T-helper 1 cell treated with Interleukin-12 subunit alpha and Interleukin-12 subunit beta and Interleukin-4 antibody, amounts not matched to agents 30 ng/mL and 1 ng/mL, for 36 hours (primary cell): ENCODE data around the gene IQGAP3. TPM values are rescaled to one million over a fixed set of nuclear protein-coding genes. Genes with fewer than 3 reads are reported as not detected.

Source experiments
- intact Hi-C: fragments of 100-400 bp; cut with micrococcal nuclease; formaldehyde crosslinking; loops from one replicate; pipeline ENCODE4 v1.15.1; 2024
- total RNA-seq: library from RNA; stranded (reverse); gene quantifications from 2 replicates; pipeline ENCODE4 v1.2.3, GENCODE V29; 2022

Gene IQGAP3
- total RNA-seq, 1 donor from 2014 or later: 11.6 TPM

GRCh38 chr1:156499842-156500542 lies 72.4 kb downstream of the IQGAP3 start:
- intact Hi-C loops: loop anchor here (1.0 to 10.0 kb wide), 8 partner anchors 8 to 1545 kb away; partner anchors contain the start of genes ETV3, GON4L, HDGF and KHDC4

DNA sequence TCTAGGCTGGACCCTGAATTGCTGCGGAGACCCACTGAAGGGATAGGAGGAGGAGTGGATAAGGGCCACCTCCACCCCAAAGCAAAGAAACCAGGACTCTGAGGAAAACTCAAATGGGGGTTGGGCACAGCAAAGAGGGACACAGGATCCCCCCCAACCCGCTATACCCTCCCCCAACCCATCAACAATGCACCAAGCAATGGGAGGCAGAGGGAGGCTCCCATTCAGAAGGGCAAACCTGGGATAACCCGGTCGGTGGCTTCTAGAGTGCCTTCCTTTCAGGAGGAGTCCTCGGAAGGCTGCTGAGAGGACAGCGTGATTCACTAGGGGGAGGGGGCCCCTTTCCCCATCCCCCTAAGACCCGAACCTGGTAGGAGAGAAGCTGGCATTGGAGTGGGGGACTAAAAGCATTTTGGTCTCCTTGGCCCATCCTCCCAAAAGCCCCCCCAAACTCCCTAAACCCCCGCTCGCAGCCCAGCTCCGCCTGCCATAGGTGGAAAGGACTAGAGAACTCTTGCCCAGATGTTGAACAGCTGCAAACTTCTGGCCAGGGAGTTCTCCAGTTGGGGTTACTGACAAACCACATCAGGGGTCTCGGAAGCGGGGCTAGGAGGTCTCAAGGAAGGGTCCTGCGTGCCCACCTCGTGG lies 73.0 kb downstream of the IQGAP3 start:
- intact Hi-C loops: no loop called here

GRCh38 chr1:156498432-156499193 lies 73.8 kb downstream of the IQGAP3 start:
- intact Hi-C loops: loop anchor here (1.0 kb wide), 1 partner anchor 8 kb away; no protein-coding TSS in a partner anchor

GRCh38 chr1:156497743-156498431 lies 74.5 kb downstream of the IQGAP3 start:
- intact Hi-C loops: loop anchor here (1.0 kb wide), 1 partner anchor 8 kb away; no protein-coding TSS in a partner anchor

DNA sequence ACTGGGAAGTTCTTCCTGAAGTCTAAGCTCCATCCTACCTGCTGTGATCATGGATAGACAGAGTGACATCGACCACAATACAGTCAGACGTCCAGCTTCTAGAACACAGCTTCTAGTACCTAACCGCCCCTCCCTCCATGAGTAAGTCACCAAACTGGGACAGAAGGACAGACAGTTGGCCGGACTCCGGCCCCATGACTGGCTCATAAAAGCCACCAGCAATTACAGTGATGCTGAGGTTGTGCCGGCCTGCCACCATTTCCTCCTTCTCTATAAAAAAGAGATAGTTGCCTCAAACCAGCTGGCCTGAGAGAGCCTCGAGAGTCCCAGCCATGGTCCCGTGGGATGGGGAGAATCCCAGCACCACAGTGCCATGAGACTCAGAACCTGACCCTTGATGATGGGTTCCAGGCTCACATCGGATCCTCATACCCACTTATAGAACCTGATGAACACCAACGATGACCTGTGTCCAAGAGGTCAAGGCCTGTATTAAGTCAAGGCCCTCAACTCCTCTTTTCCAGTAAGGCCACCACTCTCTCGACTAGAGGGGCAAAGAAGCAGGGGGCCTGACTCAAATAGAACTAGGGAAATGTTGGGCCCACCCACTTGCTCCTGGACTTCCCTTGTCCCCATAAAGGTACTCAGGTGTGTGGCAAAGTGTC lies 75.2 kb downstream of the IQGAP3 start:
- intact Hi-C loops: no loop called here

DNA sequence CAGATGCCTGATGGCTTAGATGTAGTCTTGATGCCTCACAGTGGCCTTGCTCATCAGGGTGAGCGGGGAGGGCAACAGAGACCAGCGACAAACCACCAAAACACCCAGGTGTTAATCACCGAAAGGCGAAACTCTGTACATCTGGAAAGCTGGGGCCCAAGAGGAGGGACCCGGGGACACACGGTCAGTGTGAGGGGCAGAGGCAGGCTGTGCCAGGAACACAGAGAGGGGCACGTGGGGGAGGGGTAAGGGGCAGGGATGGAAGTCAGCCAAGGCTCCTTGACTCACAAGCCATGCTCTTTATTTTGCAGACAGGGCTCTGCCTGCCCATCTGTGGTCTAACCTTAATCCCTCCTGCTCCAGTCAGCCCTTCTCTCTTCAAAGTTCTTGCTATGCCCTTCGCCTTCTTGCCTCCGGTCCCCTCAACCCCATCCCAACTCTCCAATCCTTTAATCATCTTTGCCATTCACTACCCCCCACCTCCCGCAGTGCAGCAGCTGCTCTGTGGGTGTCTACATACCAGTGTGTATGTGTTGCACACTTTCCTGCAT lies 76.1 kb downstream of the IQGAP3 start:
- intact Hi-C loops: no loop called here

GRCh38 chr1:156495401-156496140 lies 76.8 kb downstream of the IQGAP3 start:
- intact Hi-C loops: no loop called here

DNA sequence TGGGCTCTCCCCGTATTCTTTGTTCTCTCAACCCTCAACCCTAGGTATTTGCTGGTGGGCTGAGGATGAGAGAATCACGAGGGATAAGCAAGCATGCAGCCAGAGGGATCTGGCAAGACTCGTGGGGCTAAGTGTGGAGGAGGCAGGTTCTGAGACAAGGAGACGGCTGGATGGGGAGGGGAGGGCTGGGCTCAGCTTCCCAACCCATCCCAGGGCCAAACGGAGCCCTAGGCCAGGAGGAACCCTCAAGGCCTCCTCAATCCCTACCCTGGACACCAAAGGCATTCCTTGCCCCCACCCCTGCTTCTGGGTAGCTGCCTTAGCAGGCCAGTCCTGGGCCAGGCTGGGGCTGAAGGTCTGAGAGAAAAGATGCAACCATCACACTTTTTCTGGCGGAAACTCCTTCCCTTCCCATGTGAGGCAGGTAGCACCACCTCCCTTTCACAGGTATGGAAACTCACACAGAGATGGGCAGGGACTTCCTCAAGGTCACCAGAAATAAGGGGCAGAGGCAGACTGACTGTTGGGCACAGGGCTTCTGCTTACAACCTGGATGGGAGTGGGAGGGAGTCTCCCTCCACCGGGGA lies 78.0 kb downstream of the IQGAP3 start:
- intact Hi-C loops: no loop called here

DNA sequence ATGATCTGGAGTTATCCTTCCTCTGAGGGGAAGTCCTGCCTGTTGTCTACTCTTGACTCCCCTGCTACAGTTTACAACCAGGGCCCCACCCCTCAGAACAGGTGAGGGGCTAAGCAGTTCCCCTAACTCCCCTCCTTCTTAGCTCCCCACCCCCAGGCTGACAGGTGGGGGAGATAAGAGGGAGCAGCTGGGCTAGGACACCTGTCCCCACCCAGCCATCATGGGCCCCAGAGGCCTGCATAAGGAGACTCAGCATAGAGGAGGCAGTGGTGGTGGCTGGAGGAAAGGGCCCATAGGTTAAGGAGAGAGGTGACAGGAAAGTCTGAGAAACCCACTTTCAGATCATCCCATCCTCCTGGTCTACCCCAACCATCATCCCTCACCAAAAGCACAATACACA lies 78.6 kb downstream of the IQGAP3 start:
- intact Hi-C loops: no loop called here

DNA sequence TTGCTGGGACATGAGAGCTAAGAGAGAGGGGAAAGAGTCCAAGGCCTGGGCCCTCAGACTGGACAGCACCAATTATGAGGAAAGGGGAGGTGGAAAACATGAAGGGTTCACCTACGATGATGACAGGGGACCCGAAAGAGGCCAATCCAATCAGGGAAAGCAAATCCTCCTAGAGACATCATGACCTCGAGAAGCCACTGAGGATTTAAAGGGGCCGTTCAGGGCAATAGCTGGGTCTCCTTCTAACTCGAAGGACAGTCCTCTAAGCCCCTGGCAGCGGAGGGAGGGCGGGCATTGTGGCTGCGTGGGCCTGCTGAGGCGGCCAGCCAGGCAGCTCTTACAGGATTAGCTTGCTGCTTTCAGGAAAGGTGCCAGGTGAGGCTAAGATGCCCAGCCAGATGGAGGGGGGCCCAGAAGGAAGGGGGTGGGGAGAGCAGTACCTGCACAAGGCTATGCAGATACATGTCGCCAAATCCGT lies 79.2 kb downstream of the IQGAP3 start:
- intact Hi-C loops: no loop called here

DNA sequence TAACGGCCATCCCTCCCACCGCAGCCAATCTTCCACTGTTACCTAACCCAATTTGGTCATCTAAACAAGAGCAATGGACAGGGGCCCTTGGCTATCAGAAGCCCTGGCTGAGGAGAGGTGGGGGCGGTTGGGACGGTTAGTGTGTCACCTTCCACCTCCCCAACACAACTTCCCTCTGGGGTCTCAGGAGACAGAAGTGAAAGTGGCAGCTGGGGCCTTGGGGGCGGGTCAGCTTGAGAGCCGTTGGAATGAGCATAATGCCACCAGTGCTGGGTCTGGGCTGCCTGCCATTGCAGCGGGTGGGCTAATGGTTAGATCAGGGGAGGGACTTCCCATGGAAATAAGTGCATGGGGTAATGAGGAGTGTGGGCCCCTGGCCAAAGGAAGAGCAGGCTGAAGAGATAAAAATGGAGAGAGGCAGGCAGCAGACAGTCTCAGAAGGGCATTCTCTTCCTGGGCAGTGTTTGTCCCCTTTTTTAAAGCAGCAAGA lies 79.7 kb downstream of the IQGAP3 start:
- intact Hi-C loops: no loop called here

DNA sequence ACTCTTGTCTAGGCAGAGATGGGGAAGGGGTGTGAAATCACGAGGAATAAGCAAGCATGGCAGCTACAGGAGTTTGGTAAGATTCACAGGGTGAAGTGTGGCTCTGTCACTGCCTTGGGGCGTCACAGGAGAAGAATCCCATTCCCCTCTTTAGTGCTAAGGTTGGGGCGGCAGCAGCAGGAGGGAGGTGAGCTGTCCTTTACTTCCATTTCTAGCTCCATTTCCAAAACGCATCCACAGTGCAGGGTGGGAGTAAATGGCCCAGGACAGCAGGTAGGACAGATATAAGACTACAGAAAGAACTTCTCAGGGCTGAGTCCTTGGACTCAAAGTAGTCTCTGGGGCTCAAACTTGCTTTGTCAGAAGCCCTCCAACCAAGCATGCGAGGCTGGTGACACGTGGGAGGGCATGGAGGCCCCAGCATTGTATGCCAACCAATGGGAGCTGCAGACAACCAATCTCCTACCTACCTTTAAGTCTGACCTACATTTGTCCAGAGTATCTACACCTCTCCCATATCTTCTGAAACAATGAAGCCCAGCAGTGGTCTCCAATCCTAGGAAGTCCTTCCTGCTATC lies 80.3 kb downstream of the IQGAP3 start:
- intact Hi-C loops: no loop called here

DNA sequence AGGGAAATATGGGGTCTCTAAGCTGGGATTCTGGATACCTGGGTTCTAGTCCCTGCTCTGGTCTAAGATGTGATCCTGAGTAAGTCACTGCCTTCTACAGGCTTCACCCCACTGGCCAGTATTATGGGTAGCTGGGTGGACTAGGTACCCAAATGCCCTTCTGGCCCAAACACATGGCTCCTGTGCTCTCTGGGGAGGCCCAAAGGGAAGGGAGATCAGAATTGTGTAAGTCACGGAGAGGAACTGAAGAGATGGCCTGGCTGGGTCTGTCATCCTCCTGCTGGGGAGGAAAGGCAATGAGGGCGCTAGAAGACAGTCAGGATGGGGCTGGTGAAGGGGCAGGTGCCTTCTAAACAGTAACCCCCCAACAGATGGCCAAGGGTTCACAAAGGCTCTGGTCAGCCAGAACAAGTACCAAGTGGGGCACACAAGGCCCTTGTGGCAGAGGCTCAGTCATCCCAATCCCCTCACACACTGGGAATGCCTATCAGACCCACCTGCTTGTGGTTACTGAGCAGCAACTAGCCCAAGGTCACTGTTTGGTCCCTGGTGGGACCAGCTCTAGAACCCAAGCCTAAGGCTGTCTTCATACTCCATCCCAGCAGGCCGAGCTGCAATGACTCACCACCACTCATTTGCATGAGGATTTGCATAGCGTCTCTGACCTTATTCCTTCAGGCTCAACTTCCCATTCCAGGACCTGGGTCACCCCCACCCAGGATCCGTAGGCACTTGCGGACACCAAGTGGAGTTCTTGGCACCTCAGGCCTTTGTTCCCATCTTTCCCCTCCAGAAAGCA lies 81.0 kb downstream of the IQGAP3 start:
- intact Hi-C loops: no loop called here

- intact Hi-C loops: loop anchor here (1.0 kb wide), 1 partner anchor 8 kb away; no protein-coding TSS in a partner anchor
These were observed 81.8 kb downstream of the IQGAP3 start for GRCh38 chr1:156490401-156491032.

- intact Hi-C loops: loop anchor here (1.0 kb wide), 1 partner anchor 8 kb away; no protein-coding TSS in a partner anchor
These were observed 82.5 kb downstream of the IQGAP3 start for GRCh38 chr1:156489935-156490293.

DNA sequence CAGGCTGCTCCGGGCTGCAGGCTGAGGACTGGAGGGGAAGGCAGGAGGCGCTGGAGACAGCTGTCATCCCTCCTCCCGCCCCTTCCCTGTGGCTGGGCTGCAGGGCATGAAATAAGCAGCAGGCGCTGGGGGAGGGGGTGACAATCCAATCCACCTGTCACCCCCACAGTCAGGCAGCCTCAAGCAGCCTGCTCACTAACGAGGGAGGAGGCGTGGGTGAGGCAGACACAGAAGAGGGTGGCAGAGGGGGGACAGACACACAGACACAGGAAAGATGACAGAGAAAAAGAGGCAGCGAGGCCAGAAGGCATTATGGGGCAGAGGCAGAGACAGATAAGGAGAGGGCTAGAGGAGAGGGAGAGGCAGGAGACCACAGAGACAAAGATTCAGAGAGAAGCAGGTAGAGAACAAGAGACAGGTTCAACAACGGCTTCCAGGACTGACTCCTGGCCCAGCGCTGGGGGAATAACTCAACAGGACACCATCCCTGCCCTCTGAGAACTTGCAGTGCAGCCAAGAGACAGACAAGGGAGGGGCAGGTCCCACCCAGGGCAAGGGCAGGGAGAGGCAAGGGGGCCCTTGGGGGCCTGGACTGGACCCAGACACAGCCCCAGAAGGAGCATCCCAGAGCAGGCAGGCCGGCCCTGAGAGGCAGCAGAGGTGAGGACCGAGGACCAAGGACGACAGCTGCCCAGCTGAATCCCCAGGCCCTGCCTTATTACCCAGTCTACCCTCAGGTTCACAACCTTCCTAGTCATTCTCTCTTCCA lies 83.0 kb downstream of the IQGAP3 start:
- intact Hi-C loops: no loop called here
